Colon (tissue), 2 donors: Measurements from ENCODE around the gene ZNF3.

Experiments
- FAIRE-seq: peaks from 2 replicates; lab custom pipeline; 2012; peaks lifted over from hg19 to GRCh38; lab: Jason Lieb, UNC
- donor health status: control.
- donor health status: control.

Gene ZNF3

DNA sequence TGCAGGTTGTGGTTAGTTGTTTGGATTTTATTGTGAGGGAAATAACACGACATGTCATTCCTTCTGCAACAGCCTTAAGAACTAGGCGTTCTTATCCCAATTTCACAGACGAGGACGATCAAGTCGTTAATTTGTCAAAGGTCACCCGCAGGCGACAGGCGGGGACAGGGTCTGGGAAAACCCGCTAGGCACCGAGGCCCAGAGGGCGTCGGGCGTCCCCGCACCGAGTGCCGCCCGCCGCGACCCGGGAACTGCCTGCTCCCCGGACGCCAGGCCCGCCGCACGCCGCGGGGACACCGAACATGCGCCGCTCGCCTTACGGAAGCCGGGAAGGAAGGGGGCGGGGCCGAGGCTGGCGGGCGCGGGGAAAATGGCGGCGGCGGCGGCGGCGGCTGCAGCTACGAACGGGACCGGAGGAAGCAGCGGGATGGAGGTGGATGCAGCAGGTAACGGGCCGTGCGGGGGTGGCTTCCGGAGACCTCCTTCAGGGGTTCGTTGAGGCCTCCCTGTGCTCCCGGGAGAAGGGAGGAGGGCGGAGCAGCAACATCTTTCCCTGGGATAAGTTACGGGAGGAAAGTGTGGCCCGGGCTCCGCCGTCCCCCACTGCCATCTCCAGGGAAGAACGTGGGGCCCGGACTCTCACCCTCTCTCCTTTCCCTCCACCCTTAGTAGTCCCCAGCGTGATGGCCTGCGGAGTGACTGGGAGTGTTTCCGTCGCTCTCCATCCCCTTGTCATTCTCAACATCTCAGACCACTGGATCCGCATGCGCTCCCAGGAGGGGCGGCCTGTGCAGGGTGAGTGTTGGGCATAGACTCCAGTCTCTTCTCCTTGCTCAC, 7.3 kb upstream of the ZNF3 start, which contains the start of gene COPS6:
TSS of gene COPS6 (plus strand) at position 349 of the 837 bp plus-strand sequence. CDS start at position 371, 22 bp downstream.
- FAIRE-seq, result no peak

DNA sequence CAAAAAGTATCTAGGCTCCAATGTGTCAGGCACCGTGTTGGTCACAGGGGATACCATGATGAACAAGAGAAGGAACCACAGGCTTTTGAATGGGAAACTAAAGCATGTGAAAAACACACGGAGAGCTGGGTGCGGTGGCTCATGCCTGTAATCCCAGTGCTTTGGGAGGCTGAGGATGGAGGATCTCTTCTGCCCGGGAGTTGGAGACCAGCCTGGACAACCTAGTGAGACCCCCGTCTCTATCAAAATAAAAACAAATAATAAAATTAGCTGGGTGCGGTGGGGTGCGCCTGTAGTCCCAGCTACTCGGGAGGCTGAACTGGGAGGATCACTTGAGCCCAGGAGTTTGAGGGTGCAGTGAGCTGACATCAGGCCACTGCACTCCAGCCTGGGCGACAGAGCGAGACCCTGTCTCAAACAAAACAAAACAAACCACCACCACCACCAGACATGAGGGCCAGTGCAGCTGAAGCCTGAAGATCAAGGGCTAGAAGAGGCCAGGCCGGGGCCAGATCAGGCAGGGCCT, 6.6 kb upstream of the ZNF3 start:
- FAIRE-seq, result no peak

DNA sequence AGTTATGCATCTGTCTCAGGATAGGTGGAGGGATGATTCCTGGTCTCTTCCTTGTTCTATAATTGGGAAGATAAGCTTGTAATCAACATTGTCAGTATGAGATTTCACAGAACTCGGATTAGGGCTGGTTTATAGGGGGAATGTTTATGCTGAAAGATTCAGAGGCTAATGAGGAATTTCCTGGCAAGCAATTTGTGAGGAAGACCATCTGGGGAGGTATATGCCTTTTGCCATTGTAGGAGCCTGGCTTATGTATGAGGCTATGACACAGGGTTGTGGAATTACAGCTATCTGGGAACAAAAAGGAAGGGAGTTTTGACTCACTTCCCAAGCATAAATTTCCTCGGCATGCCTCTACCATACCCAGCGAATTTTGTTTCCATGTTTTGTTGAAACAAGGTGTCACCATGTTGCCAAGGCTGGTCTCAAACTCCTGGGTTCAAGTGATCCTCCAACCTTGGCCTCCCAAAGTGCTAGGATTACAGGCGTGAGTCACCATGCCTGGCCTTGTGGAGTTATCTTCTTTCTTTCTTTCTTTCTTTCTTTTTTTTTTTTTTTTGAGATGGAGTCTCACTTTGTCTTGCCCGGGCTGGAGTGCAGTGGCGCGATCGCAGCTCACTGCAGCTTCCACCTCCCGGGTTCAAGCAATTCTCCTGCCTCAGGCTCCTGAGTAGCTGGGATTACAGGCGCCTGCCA, 5.7 kb upstream of the ZNF3 start:
- no peak for FAIRE-seq

DNA sequence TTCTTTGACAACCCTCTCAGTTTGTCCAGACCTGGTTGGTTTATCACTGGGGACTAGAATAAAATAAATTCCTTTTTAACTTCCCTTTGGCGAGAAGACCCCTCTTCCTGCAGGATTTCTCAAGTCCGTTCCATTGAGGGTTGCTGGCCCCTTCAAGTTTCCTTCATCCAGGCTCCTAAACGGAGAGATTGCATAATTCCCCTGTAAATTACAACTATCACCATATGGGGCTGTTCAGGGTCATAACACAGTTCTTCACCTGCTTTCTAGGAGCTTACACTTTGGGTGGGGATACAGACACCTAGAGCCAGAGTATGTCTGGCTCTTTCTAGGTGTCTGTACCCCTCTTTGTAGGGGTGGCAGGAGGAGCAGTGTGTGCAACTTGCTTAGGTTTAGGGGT, 4.0 kb upstream of the ZNF3 start:
- FAIRE-seq, result no peak

DNA sequence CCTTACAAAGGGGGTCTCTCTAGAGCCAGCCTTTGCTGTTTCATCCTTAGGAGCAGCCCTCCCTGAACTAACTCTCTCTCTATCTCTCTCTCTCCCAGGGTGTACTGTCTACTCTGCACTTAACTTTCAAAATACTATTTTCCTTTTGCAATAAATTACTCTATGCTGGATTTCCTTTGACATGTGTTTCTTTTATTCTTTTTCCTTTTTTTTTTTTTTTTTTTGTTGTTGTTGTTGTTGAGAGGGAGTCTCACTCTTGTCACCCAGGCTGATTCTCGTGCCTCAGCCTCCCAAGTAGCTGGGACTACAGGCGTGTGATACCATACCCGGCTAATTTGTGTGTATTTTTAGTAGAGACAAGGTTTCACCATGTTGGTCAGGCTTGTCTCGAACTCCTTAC, 1.5 kb upstream of the ZNF3 start:
- FAIRE-seq, result no peak

DNA sequence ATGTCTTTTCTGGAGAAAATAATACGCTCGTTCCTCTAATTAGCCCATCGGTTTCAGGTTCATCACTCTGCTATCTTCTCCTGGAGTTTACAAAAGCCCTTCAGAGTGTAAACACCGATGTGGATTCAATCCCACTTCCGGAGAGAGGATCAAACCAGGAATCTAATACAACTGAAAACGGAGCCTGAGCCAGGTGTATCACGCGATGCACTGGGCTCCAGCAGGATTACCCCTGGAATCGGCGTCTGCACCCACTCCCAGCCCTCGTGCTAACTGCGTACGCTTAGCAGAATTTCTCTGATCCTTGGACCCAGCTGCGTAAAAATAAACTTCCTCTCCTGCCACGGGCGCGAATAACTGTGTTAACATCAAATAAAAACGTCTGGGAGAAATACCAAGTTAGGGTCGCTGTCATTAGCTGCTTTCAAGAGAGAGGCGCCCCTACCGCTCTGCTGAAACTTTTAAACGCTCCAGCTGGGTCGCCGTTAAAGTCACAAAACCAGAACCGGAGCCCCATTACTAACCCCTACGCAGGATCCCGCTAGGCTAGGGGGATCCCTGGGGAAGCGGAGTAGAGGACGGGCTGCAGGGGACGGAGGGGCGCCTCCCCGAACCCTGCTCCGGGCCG, 502 bp downstream of the ZNF3 start:
- FAIRE-seq, result no peak

DNA sequence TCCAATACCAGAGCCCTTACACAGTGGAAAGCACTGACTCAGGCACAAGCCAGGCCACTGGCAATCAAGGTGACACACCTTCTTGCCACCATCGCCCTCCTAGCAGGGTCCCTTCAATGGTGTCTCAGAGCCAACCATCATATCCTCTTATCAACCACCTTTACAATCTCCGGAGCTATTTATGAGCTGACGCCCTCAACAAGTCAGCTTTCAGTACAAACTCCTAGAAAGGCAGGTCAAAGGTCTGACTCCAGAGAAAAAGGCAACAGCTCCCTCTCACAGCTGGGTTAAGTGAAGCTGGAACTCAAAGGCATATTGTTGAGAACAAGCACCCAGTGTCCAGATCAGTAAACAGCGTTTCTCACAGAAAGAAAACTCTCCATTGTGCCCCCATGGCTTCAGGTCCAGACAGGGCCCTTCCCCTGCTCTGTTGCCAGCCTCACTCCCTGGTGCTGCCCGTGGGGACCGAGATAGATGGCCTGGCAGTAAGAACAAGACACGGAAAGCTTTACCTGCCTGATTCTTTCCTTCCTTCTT, 2.4 kb downstream of the ZNF3 start:
- no peak for FAIRE-seq

DNA sequence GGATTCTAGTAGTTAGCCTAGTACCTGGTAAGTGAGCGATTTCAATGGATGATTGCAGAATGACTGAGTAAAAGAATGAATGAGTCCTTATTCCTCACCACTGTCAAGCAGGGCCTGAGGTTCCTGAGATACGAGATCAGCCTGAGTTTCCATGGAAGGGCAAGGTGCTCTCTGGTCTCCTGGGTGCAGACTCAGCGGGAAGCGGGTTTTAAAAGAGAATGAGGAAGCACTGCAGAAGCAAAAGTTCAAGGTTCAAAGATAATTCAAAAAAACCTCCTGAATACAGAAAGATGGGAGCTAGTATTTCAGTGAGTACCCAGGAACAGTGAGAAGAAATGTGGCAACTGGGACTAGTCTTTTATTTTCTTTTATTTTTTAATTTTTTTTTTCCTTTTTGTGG, 4.3 kb downstream of the ZNF3 start:
- FAIRE-seq, result no peak

DNA sequence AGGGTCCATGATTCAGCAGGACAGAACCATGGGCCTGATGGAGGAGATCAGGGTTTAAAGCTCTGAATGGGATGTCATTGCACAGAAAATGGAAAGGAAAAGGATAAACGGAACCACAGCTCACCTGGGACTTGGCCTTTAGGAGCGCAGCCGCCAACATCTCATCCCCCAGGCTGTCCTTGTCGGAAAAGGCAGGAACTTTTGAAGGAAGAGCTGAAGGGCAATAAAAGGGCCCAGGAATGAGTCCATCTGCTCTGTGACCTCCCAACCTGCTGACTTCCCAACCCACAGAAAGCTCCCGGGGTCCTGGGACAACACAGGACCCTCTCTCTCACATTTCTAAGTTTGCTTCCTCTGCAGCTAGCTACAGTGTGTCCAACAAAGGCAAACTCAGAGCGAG, 6.1 kb downstream of the ZNF3 start:
- no peak for FAIRE-seq

DNA sequence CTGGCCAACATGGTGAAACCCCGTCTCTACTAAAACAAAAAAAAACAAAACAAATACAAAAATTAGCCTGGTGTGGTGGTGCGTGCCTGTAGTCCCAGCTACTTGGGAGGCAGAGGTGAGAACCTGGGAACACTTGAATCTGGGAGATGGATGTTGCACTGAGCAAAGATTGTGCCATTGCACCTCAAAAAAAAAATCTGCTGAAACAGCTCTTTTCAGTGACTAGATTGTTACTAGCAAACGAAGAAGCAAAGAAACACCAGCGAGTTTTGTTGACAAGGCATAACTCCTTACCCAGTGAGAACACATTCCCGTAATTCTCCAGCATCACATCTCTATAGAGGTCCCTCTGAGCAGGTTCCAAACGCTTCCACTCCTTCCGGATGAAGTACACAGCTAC, 6.7 kb downstream of the ZNF3 start:
- FAIRE-seq, result no peak

DNA sequence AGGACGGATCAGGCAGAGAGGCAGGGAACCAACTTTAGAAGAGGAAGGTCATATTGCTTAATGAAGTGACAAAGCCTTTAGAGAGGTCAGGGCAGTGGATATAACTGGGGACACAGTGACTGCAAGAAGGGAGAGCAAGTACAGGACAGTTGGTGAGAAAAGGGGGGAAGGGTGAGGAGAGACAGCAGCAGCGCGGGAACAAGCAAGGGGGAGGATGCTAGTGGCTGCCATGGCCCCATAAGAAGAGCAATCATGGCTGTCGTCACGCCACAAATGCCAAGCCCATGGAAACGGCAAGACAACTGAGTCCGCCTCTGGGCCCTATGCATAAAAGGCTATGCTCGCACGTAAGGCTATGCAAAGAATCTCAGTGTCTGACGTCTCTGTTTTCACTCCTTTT, 9.1 kb downstream of the ZNF3 start:
- FAIRE-seq, result no peak

DNA sequence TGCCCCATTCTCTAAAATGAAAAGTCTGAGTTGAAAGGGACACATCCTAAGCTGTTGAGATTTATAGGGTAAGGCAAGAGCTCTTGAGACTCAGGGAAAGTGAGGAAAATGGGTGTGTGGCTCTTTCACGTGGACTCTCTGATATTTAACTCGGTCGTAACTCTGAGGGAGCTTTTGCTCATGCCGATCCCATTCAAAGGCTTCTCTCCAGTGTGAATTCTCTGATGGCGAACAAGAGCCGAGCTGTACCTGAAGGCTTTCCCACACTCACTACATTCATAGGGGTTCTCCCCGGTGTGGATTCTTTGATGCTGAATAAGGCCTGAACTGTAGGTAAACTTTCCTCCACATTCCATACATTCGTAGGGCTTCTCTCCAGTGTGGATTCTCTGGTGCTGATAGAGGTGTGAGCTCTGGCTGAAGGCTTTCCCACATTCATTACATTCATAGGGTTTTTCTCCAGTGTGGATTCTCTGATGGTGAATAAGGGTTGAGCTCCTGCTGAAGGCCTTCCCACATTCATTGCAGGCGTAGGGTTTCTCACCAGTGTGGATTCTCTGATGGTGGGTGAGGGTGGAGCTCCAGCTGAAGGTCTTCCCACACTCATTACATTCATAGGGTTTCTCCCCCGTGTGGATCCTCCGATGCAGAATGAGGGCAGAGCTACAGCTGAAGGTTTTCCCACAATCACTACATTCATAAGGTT, 10.4 kb downstream of the ZNF3 start:
- FAIRE-seq, result no peak

DNA sequence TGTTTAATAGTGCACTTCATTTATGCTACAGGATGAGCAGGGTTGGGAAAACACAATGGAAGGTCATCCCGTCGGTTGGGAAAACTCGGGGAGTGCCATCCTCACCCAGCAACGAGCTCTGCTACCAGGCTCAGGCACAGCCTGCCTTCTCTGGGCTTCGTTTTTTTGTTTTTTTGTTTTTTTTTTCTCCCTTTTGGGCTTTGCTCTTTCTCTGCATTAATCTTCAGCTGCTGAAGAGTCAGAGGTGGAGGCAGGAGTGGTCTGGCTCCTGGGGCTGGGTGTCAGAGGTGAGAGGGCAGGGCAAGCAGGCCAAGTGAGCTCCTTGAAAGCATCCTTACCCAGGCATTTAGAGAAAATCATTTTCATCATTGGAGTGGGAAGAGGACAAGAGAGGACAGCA, 11.5 kb downstream of the ZNF3 start:
- no peak for FAIRE-seq

DNA sequence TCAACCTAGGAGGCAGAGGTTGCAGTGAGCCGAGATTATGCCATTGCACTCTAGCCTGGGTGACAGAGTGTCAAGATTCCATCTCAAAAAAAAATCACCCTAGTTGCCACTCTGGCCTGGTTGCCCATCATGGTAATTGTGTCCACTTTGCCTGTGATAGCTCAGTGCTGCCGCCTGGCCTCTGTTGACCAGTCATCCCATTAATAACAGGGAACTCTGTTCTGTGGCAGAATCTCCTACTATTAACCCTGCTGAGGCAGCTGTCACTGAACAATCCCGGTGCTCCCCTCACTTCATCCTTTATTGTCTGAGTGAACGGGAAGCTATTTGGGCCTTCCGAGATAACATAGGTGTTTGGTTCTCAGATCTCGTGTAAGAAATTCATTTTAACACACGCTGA, 14.6 kb downstream of the ZNF3 start:
- no peak for FAIRE-seq

DNA sequence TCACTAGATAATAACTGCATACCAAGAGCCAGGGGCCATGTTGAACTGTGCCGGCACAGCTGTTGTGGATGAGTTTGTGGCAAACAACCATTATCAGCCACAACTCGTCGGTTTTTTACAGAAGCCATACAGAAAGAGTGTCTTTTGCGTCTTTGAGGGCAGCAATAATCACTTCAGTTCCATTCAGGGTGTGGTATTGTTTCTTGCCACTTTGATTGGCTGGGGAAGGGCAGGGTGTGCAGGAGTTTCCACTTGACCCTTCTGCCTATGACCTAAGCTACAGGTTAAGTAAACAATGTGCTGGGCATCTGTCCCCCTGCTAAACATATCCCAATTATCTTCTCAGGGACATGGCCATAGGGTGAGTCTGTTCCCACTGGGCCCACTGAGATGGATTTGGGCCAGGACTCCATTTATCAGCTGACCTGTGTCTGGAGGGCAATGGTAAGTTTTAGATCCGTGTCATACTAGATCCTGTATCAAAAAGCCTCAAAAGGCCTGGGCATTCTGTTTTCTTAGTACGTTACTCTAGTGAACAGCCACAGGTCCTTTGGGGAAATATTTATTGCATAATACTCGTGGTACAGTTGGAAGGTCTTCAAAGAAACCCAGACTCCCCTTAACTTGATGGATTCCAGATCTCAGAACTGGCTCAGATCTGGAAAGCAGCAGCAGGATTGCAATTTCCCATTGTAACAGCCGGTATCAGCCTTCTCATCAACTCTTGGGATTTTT, 15.9 kb downstream of the ZNF3 start:
- no peak for FAIRE-seq

DNA sequence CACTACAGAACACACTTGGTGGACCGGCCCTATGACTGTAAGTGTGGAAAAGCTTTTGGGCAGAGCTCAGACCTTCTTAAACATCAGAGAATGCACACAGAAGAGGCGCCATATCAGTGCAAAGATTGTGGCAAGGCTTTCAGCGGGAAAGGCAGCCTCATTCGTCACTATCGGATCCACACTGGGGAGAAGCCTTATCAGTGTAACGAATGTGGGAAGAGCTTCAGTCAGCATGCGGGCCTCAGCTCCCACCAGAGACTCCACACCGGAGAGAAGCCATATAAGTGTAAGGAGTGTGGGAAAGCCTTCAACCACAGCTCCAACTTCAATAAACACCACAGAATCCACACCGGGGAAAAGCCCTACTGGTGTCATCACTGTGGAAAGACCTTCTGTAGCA, 17.4 kb downstream of the ZNF3 start:
- no peak for FAIRE-seq

DNA sequence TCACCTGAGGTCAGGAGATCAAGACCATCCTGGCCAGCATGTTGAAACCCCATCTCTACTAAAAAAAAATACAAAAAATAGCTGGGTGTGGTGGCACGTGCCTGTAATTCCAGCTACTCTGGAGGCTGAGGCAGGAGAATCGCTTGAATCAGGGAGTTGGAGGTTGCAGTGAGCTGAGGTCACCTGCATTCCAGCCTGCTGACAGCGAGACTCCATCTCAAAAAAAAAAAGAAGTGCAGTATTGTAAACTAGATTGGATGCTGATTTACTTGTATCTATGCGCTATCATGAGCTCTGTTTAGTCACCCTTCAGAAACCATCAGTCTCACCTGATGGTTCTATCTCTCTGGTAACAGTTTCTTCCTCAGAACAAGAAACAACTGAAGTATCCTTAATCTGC, 18.1 kb downstream of the ZNF3 start:
- FAIRE-seq, result no peak

DNA sequence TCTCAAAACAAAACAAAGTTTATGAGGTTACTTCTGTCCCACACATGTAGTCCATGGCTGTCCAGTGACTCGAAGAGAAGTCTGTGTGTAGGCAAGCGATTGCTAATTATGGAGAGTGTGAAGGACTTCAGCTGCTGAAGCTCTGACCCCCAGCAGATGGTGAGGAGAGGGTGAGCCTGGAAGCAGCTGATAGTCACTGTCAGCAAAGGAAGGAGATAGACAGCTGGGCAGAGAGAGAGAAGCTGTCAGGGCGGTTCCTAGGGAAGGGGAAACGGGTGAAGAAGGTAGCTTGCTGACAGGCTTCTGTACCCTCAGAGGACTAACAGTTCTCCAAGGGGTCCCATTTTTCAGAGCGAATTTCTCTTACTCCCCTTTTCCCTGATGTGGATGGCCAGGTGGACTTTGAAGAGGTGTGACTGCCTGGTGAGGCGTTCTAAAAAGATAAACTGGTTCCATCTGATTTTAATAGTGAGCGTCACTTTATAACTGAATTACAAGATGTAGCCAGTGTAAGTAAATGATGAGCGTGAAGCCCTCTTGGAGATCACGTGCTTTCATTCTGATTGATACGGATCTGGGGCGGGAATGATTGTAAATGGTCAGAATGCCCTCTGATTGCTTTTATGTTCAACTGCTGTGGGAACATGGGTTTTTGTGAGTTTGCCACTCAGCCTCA, 19.9 kb downstream of the ZNF3 start:
- FAIRE-seq, result no peak

DNA sequence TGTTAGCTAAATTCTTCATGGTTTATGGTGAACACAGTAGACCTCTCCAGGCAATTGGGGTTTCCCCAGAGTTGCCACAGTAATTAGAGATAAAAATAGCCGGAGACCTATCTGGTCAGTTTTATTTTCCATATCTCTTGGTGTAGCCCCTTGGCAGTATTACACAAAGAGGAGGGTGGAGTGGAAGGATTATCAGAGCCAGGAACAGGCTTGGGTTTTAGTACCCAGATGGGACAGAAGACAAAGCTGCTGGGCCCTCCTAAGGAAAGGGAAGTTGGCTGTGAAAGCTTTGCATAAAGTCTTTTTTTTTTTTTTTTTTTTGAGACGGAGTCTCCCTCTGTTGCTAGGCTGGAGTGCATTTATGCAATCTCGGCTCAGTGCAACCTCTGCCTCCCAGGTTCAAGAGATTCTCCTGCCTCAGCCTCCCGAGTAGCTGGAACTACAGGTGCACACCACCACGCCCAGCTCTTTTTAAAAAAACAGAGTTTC, 22.2 kb downstream of the ZNF3 start:
- no peak for FAIRE-seq

DNA sequence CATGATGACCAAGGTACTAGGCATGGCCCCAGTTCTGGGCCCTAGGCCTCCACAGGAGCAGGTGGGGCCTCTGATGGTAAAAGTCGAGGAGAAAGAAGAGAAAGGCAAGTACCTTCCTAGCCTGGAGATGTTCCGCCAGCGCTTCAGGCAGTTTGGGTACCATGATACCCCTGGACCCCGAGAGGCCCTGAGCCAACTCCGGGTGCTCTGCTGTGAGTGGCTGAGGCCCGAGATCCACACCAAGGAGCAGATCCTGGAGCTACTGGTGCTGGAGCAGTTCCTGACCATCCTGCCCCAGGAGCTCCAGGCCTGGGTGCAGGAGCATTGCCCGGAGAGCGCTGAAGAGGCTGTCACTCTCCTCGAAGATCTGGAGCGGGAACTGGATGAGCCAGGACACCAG, 24.5 kb downstream of the ZNF3 start:
- FAIRE-seq, result no peak

DNA sequence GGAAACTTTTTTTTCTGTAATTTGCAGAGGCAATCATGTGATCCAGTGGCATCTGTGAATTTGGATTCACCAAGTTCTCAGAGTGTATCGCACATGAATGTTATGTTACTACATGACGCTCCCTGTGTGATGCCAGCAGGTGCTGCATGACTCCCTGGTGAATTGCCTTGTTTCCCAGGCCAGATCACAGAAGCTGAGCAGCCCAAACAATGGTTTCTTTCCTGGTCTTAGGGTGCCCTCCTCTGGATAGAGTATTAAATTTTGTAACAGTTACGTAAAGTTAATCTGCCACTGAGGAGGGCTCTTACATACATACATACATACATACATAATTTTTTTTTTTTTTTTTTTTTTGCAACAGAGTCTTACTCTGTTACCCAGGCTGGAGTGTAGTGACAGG, 28.3 kb downstream of the ZNF3 start:
- FAIRE-seq, result no peak
